Astrocyte of the spinal cord (primary cell): ENCODE results near the gene NT5DC4.

Source experiments
- DNase-seq: peaks from one replicate; pipeline ENCODE4 v3.0.0; 2011; ENCODE audit warnings: low read depth, low spot score
- H3K4me3 ChIP-seq: 2 replicates; pipeline ENCODE4 v1.5.1; 2011; ENCODE audit warnings: low read depth, mild to moderate bottlenecking, low read length, moderate library complexity
- CTCF ChIP-seq: IDR thresholded peaks from 2 replicates; pipeline ENCODE4 v1.5.1; 2012; ENCODE audit warnings: low read depth, mild to moderate bottlenecking, low read length, inconsistent platforms
- in situ Hi-C: cut with HindIII; loops from 2 replicates; pipeline ENCODE4 v1.10.0; 2017; ENCODE audit warnings: low sequenced_read_pairs

Gene NT5DC4

GRCh38 chr2:112683550-112684414, 37.0 kb upstream of the NT5DC4 start:
- in situ Hi-C loops: no loop called here
- DNase-seq: no peak
- no peak for TF ChIP-seq CTCF
- H3K4me3 ChIP-seq: no peak overlapping the region

GRCh38 chr2:112684415-112684775, 36.4 kb upstream of the NT5DC4 start:
- in situ Hi-C loops: no loop called here
- DNase-seq: no peak
- TF ChIP-seq CTCF: no peak
- no peak overlapping the region for H3K4me3 ChIP-seq

GRCh38 chr2:112685271-112685884, 35.4 kb upstream of the NT5DC4 start:
- in situ Hi-C loops: no loop called here
- TF ChIP-seq CTCF: peak; percentile 15
- no peak for DNase-seq
- H3K4me3 ChIP-seq: no peak overlapping the region

GRCh38 chr2:112686348-112687217, 34.2 kb upstream of the NT5DC4 start:
- no peak for DNase-seq
- no peak for TF ChIP-seq CTCF
- no peak overlapping the region for H3K4me3 ChIP-seq
- in situ Hi-C loops: no loop called here

GRCh38 chr2:112687522-112687921, 33.3 kb upstream of the NT5DC4 start:
- no peak for DNase-seq
- in situ Hi-C loops: no loop called here
- no peak overlapping the region for H3K4me3 ChIP-seq
- no peak for TF ChIP-seq CTCF

- no peak for TF ChIP-seq CTCF
- DNase-seq: no peak
- no peak overlapping the region for H3K4me3 ChIP-seq
- in situ Hi-C loops: no loop called here
Observed at GRCh38 chr2:112688086-112688880, 32.5 kb upstream of the NT5DC4 start.
